GM23338 (cell line): ENCODE results near the gene HPS6. TPM values are rescaled to one million over a fixed set of nuclear protein-coding genes. Genes with fewer than 3 reads are reported as not detected.

ENCODE experiments used
- ATAC-seq: fragments of 200-7000 bp; cut with Tn5 transposase; 3 replicates; pipeline ENCODE4 v1.9.1; 2020
- DNase-seq: peaks from one replicate; pipeline ENCODE4 v3.0.0-alpha.2; 2015; ENCODE audit warnings: low spot score
- H2AFZ ChIP-seq: fragments of 200-600 bp; sonication (generic); 2 replicates; pipeline ENCODE4 v1.8.0; 2016; ENCODE audit warnings: antibody characterized with exemption, mild to moderate bottlenecking, moderate library complexity
- H3F3A ChIP-seq: fragments of 200-600 bp; sonication (generic); replicated peaks from 2 replicates; pipeline ENCODE4 v1.8.0; 2017; ENCODE audit warnings: antibody characterized with exemption, mixed run types, low read depth
- H3K27ac ChIP-seq: fragments of 200-600 bp; sonication (generic); 2 replicates; pipeline ENCODE4 v1.6.1; 2016; ENCODE audit warnings: low read depth
- H3K27me3 ChIP-seq: fragments of 200-600 bp; sonication (generic); 2 replicates; pipeline ENCODE4 v1.8.0; 2016; ENCODE audit warnings: mild to moderate bottlenecking, mixed run types, moderate library complexity; ENCODE audit not compliant: insufficient read depth
- H3K36me3 ChIP-seq: fragments of 200-600 bp; sonication (generic); 2 replicates; pipeline ENCODE4 v1.8.0; 2016; ENCODE audit warnings: mild to moderate bottlenecking; ENCODE audit not compliant: insufficient read depth
- H3K4me1 ChIP-seq: fragments of 200-600 bp; sonication (generic); 2 replicates; pipeline ENCODE4 v1.8.0; 2016; ENCODE audit warnings: mild to moderate bottlenecking, moderate library complexity; ENCODE audit not compliant: insufficient read depth
- H3K4me2 ChIP-seq: fragments of 200-600 bp; sonication (generic); 2 replicates; pipeline ENCODE4 v1.7.1; 2017; ENCODE audit warnings: mixed run types
- H3K4me3 ChIP-seq: fragments of 200-600 bp; sonication (generic); 2 replicates; pipeline ENCODE4 v1.6.1; 2016; ENCODE audit warnings: mixed run types
- H3K79me2 ChIP-seq: fragments of 200-600 bp; sonication (generic); replicated peaks from 2 replicates; pipeline ENCODE4 v1.8.0; 2017; ENCODE audit warnings: mild to moderate bottlenecking; ENCODE audit not compliant: insufficient read depth
- H3K9me2 ChIP-seq: fragments of 200-600 bp; sonication (generic); 2 replicates; pipeline ENCODE4 v1.8.0; 2017; ENCODE audit not compliant: insufficient read depth
- H4K20me1 ChIP-seq: fragments of 200-600 bp; sonication (generic); replicated peaks from 2 replicates; pipeline ENCODE4 v1.8.0; 2017; ENCODE audit warnings: mild to moderate bottlenecking; ENCODE audit not compliant: insufficient read depth
- H3K27ac Mint-ChIP-seq: 2 replicates; pipeline ENCODE4 v1.8.0; 2020; ENCODE audit warnings: inconsistent platforms, mild to moderate bottlenecking, moderate library complexity, mixed read lengths
- H3K27me3 Mint-ChIP-seq: 3 replicates; pipeline ENCODE4 v1.8.0; 2022; ENCODE audit warnings: low read depth, mild to moderate bottlenecking, moderate library complexity, mixed read lengths, inconsistent platforms; ENCODE audit not compliant: insufficient read depth, poor library complexity
- H3K36me3 Mint-ChIP-seq: 3 replicates; pipeline ENCODE4 v1.8.0; 2021; ENCODE audit warnings: low read depth, mild to moderate bottlenecking, inconsistent platforms, moderate library complexity, mixed read lengths
- H3K4me1 Mint-ChIP-seq: 3 replicates; pipeline ENCODE4 v1.8.0; 2020; ENCODE audit warnings: mild to moderate bottlenecking, inconsistent platforms, mixed read lengths
- H3K4me3 Mint-ChIP-seq: 3 replicates; pipeline ENCODE4 v1.8.0; 2021; ENCODE audit warnings: moderate library complexity, mild to moderate bottlenecking, inconsistent platforms, mixed read lengths
- H3K9me3 Mint-ChIP-seq: 3 replicates; pipeline ENCODE4 v1.8.0; 2020; ENCODE audit warnings: moderate library complexity, mild to moderate bottlenecking, inconsistent platforms, mixed read lengths
- CTCF ChIP-seq, 2 experiments: fragments of 200-600 bp in 1 of 2; sonication (generic) in 1 of 2; conservative IDR thresholded peaks; 2 replicates each; pipeline versions ENCODE4 v1.5.1 to v1.6.1; 2016 to 2017; ENCODE audit warnings: antibody characterized with exemption in 2 of 2, low read depth in 2 of 2, mild to moderate bottlenecking in 2 of 2, moderate library complexity in 1 of 2
- ETS1 ChIP-seq: IDR thresholded peaks from 2 replicates; pipeline ENCODE4 v1.6.1; 2016; ENCODE audit warnings: antibody characterized with exemption
- EZH2phosphoT487 ChIP-seq: fragments of 200-600 bp; sonication (generic); IDR thresholded peaks from one replicate; pipeline ENCODE4 v1.8.1; 2018; ENCODE audit warnings: antibody characterized with exemption; ENCODE audit not compliant: unreplicated experiment
- JUNB ChIP-seq: IDR thresholded peaks from one replicate; pipeline ENCODE4 v1.6.1; 2016; ENCODE audit warnings: antibody characterized with exemption; ENCODE audit not compliant: unreplicated experiment
- REST ChIP-seq: IDR thresholded peaks from one replicate; pipeline ENCODE4 v1.6.1; 2018; ENCODE audit warnings: antibody characterized with exemption; ENCODE audit not compliant: unreplicated experiment
- STAT1 ChIP-seq: IDR thresholded peaks from one replicate; pipeline ENCODE4 v1.6.1; 2016; ENCODE audit warnings: antibody characterized with exemption; ENCODE audit not compliant: unreplicated experiment
- ZNF114 ChIP-seq: fragments of 250-450 bp; sonication (Bioruptor Pico); IDR thresholded peaks from 2 replicates; pipeline ENCODE4 v1.5.0; 2020; ENCODE audit warnings: mild to moderate bottlenecking, moderate library complexity
- ZNF331 ChIP-seq: fragments of 250-450 bp; sonication (Bioruptor Pico); IDR thresholded peaks from 2 replicates; pipeline ENCODE4 v1.5.0; 2020; ENCODE audit warnings: low read depth, mild to moderate bottlenecking, moderate library complexity
- polyA plus RNA-seq: library from polyadenylated mRNA; unstranded; fragments of >200 nt; fragmentation: Nextera tagmentation; extraction: Ambion mirVana; gene quantifications from 2 replicates; pipeline ENCODE4 v1.2.1, GENCODE V29; 2016
- total RNA-seq: library from RNA; depleted of rRNA; stranded (reverse); fragments of >200 nt; shearing (Covaris generic); gene quantifications from 2 replicates; pipeline ENCODE4 v1.2.3, GENCODE V29; 2014

HPS6 gene
- total and polyA plus RNA-seq, 2 experiments from 2014 or later, result 4.2 to 28.7 TPM

GRCh38 chr10:102059987-102060386 lies 5.2 kb upstream of the HPS6 start:
- no peaks in the 10 kb centered on the region for H4K20me1 ChIP-seq

GRCh38 chr10:102064503-102064867 lies 664 bp upstream of the HPS6 start:
- Histone ChIP-seq H3F3A (peaks cover 10% of the 10 kb centered on the region; the same call in 1 of the 2 replicates), H3K79me2 (no peaks in the 10 kb centered on the region; the same call in 1 of the 2 replicates), H3K9me2 (no peaks in the 10 kb centered on the region), H2AFZ (peak overlapping the region; percentile 48), H3K27me3 (no peaks in the 10 kb centered on the region), H3K4me2 (peak overlapping the region; percentile 80), H3K27ac (no peak overlapping the region), H3K4me1 (peaks cover 4% of the 10 kb centered on the region; the same call in 1 of the 2 replicates), H3K36me3 (no peaks in the 10 kb centered on the region), H4K20me1 (no peaks in the 10 kb centered on the region), H3K4me3 (peak overlapping the region; percentile 90)
- DNase-seq (no peak), ATAC-seq (no peak)
- H3K27me3 Mint-ChIP-seq, result peaks cover 6% of the 10 kb centered on the region
- no peak overlapping the region for H3K27ac Mint-ChIP-seq
- peak overlapping the region; percentile 82 for H3K4me3 Mint-ChIP-seq
- no peaks in the 10 kb centered on the region for H3K36me3 Mint-ChIP-seq
- H3K4me1 Mint-ChIP-seq, result peaks cover 14% of the 10 kb centered on the region; the same call in 2 of the 3 replicates
- no peaks in the 10 kb centered on the region for H3K9me3 Mint-ChIP-seq
- TF ChIP-seq CTCF (conservative IDR thresholded peaks at IDR 0.05; ENCODE audit: low read depth in 2 of 2) (no peak), ETS1 (no peak), ZNF114 (no peak), ZNF331 (CRISPR knock-in tag) (no peak), JUNB (no peak), EZH2phosphoT487 (no peak), REST (no peak), STAT1 (no peak)

More at GRCh38 chr10:102059987-102060386, 5.2 kb upstream of the HPS6 start:
- Histone ChIP-seq H3F3A (peaks cover 14% of the 10 kb centered on the region), H3K79me2 (peaks cover 1% of the 10 kb centered on the region), H3K4me2 (no peak overlapping the region), H3K4me1 (peaks cover under 1% of the 10 kb centered on the region; the same call in 1 of the 2 replicates), H3K27me3 (no peaks in the 10 kb centered on the region), H3K27ac (no peak overlapping the region), H2AFZ (no peak overlapping the region), H3K36me3 (no peaks in the 10 kb centered on the region), H3K9me2 (no peaks in the 10 kb centered on the region), H3K4me3 (no peak overlapping the region)
- H3K4me3 Mint-ChIP-seq, result no peak overlapping the region
- H3K4me1 Mint-ChIP-seq, result peaks cover 16% of the 10 kb centered on the region; the same call in 2 of the 3 replicates
- H3K36me3 Mint-ChIP-seq, result no peaks in the 10 kb centered on the region; the same call in 2 of the 3 replicates
- H3K9me3 Mint-ChIP-seq, result no peaks in the 10 kb centered on the region
- no peak for TF ChIP-seq CTCF (conservative IDR thresholded peaks at IDR 0.05; ENCODE audit: low read depth in 2 of 2)
- ATAC-seq (no peak), DNase-seq (no peak)
- peaks cover 6% of the 10 kb centered on the region for H3K27me3 Mint-ChIP-seq
- no peak overlapping the region for H3K27ac Mint-ChIP-seq
